Mesothelial cell of epicardium (in vitro differentiated cells): ENCODE results near the gene ZNF629. TPM values are rescaled to one million over a fixed set of nuclear protein-coding genes. Genes with fewer than 3 reads are reported as not detected.

Experiments used
- DNase-seq, 2 experiments: peaks; one replicate each; pipeline ENCODE4 v3.0.0; 2021; ENCODE audit warnings: low spot score in 2 of 2; ENCODE audit not compliant: unreplicated experiment in 2 of 2
- H3K27ac Mint-ChIP-seq: 2 replicates; pipeline ENCODE4 v1.8.0; 2021; ENCODE audit warnings: mixed read lengths
- H3K27me3 Mint-ChIP-seq: 2 replicates; pipeline ENCODE4 v1.8.0; 2021; ENCODE audit warnings: low read depth, mixed read lengths
- H3K36me3 Mint-ChIP-seq: 2 replicates; pipeline ENCODE4 v1.8.0; 2021; ENCODE audit warnings: mixed read lengths
- H3K4me1 Mint-ChIP-seq: 2 replicates; pipeline ENCODE4 v1.8.0; 2021; ENCODE audit warnings: mixed read lengths
- H3K4me3 Mint-ChIP-seq: 2 replicates; pipeline ENCODE4 v1.8.0; 2021; ENCODE audit warnings: mild to moderate bottlenecking, moderate library complexity, mixed read lengths
- H3K9me3 Mint-ChIP-seq: 2 replicates; pipeline ENCODE4 v1.8.0; 2021; ENCODE audit warnings: mixed read lengths
- total RNA-seq: library from RNA; stranded (reverse); gene quantifications from 3 replicates; pipeline ENCODE4 v1.2.1, GENCODE V29; 2021
- TF ChIP-seq, protein P1 (sequence below): fragments of 200-600 bp; sonication (generic); IDR thresholded peaks from one replicate; pipeline ENCODE4 v1.5.0; 2021; ENCODE audit warnings: antibody characterized with exemption; ENCODE audit not compliant: unreplicated experiment

ZNF629 gene
- total RNA-seq, 1 donor from 2014 or later, result 40.8 TPM

DNA sequence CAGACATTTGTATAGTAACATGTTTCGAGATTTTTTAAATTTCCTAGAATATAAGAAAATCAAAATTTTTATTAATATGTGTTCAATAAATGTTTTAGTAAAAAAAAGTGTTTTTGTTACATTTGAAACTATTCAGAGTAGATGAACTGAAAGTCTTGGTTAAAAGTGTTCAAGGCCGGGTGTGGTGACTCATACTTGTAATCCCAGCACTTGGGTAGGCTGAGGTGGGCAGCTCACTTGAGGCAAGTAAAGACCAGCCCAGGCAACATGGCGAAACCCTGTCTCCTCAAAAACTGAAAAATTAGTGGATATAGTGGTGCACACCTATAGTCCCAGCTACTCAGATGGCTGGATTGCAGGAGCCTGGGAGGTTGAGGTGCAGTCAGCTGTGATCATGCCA, 55.6 kb downstream of the ZNF629 start:
- no peaks in the 10 kb centered on the region for H3K27me3 Mint-ChIP-seq
- H3K4me1 Mint-ChIP-seq, result no peaks in the 10 kb centered on the region
- DNase-seq, result no peak
- H3K9me3 Mint-ChIP-seq, result no peaks in the 10 kb centered on the region
- no peak overlapping the region for H3K27ac Mint-ChIP-seq
- peaks cover 40% of the 10 kb centered on the region for H3K36me3 Mint-ChIP-seq
- H3K4me3 Mint-ChIP-seq, result no peak overlapping the region
- TF ChIP-seq, protein P1, sequence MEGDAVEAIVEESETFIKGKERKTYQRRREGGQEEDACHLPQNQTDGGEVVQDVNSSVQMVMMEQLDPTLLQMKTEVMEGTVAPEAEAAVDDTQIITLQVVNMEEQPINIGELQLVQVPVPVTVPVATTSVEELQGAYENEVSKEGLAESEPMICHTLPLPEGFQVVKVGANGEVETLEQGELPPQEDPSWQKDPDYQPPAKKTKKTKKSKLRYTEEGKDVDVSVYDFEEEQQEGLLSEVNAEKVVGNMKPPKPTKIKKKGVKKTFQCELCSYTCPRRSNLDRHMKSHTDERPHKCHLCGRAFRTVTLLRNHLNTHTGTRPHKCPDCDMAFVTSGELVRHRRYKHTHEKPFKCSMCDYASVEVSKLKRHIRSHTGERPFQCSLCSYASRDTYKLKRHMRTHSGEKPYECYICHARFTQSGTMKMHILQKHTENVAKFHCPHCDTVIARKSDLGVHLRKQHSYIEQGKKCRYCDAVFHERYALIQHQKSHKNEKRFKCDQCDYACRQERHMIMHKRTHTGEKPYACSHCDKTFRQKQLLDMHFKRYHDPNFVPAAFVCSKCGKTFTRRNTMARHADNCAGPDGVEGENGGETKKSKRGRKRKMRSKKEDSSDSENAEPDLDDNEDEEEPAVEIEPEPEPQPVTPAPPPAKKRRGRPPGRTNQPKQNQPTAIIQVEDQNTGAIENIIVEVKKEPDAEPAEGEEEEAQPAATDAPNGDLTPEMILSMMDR, result no peak

DNA sequence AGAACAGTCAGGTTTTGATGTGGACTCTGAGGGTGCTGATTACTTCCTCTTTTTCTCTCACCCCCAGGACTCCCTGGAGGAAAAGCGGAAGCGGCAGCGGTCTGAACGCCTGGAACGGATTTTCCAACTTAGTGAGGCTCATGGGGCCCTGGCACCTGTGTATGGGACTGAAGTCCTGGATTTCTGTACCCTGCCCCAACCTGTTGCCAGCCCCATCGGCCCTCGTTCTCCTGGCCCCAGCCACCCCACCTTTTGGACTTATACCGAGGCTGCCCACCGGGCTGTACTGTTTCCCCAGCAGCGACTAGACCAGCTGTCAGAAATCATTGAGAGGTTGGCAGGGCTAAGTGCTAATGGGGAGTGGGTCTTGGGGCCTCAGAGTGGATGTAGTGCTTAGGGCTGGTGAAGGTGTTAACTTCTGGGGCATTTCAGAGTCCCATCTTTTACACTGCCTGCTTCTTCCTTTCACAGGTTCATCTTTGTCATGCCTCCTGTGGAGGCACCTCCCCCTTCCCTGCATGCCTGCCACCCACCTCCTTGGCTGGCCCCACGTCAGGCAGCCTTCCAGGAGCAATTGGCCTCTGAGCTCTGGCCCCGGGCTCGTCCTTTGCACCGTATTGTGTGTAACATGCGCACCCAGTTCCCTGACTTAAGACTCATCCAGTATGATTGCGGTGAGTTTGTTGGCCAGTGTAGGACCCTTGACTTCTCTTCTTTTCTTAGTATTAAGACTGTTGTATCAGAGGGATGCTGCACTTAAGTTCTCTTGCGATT, 57.9 kb downstream of the ZNF629 start:
- TF ChIP-seq, protein P1, result no peak
- Mint-ChIP-seq H3K36me3 (peaks cover 45% of the 10 kb centered on the region), H3K9me3 (no peaks in the 10 kb centered on the region), H3K4me3 (no peak overlapping the region), H3K27ac (no peak overlapping the region), H3K27me3 (no peaks in the 10 kb centered on the region), H3K4me1 (no peaks in the 10 kb centered on the region)
- no peak for DNase-seq

Other genes with a start within 250 kb of the ZNF629 start
- 16.5 to 18.2 TPM (median 17.0 TPM) in 3 replicates for gene ZNF764, start 228.8 kb downstream of the ZNF629 start, total RNA-seq
- 10.1 to 12.0 TPM (median 11.3 TPM) in 3 replicates for gene ZNF688, start 215.5 kb downstream of the ZNF629 start, total RNA-seq
- 28.0 to 31.9 TPM (median 29.0 TPM) in 3 replicates for gene ZNF785, start 201.5 kb downstream of the ZNF629 start, total RNA-seq
- 12.1 to 13.7 TPM (median 12.4 TPM) in 3 replicates for gene ZNF689, start 176.8 kb downstream of the ZNF629 start, total RNA-seq
- gene PRR14, start 136.2 kb downstream of the ZNF629 start, total RNA-seq, result 39.1 to 43.7 TPM (median 43.5 TPM) in 3 replicates
- gene FBRS, start 128.8 kb downstream of the ZNF629 start, total RNA-seq, result 93.0 to 98.4 TPM (median 97.5 TPM) in 3 replicates
- gene SRCAP, start 88.0 kb downstream of the ZNF629 start, total RNA-seq, result 74.2 to 79.7 TPM (median 74.8 TPM) in 3 replicates
- gene PHKG2, start 38.8 kb downstream of the ZNF629 start, total RNA-seq, result 44.6 to 53.2 TPM (median 46.4 TPM) in 3 replicates
- 6.0 to 7.4 TPM (median 6.3 TPM) in 3 replicates for gene CFAP119, start 25.1 kb downstream of the ZNF629 start, total RNA-seq
- 124 to 130 TPM (median 126 TPM) in 3 replicates for gene RNF40, start 24.9 kb downstream of the ZNF629 start, total RNA-seq
- 43.6 to 44.8 TPM (median 43.9 TPM) in 3 replicates for gene BCL7C, start 106.9 kb upstream of the ZNF629 start, total RNA-seq
- 9.1 to 11.5 TPM (median 10.3 TPM) in 3 replicates for gene CTF1, start 109.4 kb upstream of the ZNF629 start, total RNA-seq
- 53.5 to 56.4 TPM (median 54.9 TPM) in 3 replicates for gene FBXL19, start 136.4 kb upstream of the ZNF629 start, total RNA-seq
- gene ORAI3, start 161.9 kb upstream of the ZNF629 start, total RNA-seq, result 25.8 to 28.2 TPM (median 26.2 TPM) in 3 replicates
- gene SETD1A, start 170.5 kb upstream of the ZNF629 start, total RNA-seq, result 30.8 to 39.1 TPM (median 36.4 TPM) in 3 replicates
- gene HSD3B7, start 198.0 kb upstream of the ZNF629 start, total RNA-seq, result 3.5 to 4.0 TPM (median 3.6 TPM) in 3 replicates
- gene STX1B, start 223.4 kb upstream of the ZNF629 start, total RNA-seq, result 4.9 to 5.9 TPM (median 5.2 TPM) in 3 replicates
- 39.2 to 42.8 TPM (median 40.2 TPM) in 3 replicates for gene STX4, start 246.4 kb upstream of the ZNF629 start, total RNA-seq